H1 (cell line): ENCODE data around the gene ITPRIPL2. TPM values are rescaled to one million over a fixed set of nuclear protein-coding genes. Genes with fewer than 3 reads are reported as not detected.

Experiments used
- CTCF ChIA-PET: fragments of 300-600 bp; sonication (Branson Sonifier 250); formaldehyde crosslinking; loops from one replicate; lab custom pipeline; 2021; ENCODE audit not compliant: partially characterized antibody; lab: Charles Lee
- POLR2A ChIA-PET: fragments of 300-600 bp; sonication (Branson Sonifier 250); formaldehyde crosslinking; loops from one replicate; lab custom pipeline; 2021; ENCODE audit warnings: inconsistent platforms; ENCODE audit not compliant: partially characterized antibody; lab: Charles Lee
- DNase-seq, 2 experiments: peaks; one replicate each; pipeline versions ENCODE4 v3.0.0 to v3.0.0-alpha.2; 2010 to 2022; ENCODE audit warnings: low spot score in 2 of 2, low read depth in 1 of 2, mixed read lengths in 1 of 2
- FAIRE-seq: peaks from 2 replicates; lab custom pipeline; 2011; peaks lifted over from hg19 to GRCh38; lab: Jason Lieb, UNC
- H2AFZ ChIP-seq: 2 replicates; pipeline ENCODE4 v1.8.1; 2012; ENCODE audit warnings: low read length, inconsistent platforms
- H2AK5ac ChIP-seq: 2 replicates; pipeline ENCODE4 v1.6.1; 2013; ENCODE audit warnings: low read depth, low read length
- H2BK120ac ChIP-seq: replicated peaks from 2 replicates; pipeline ENCODE3; 2013; ENCODE audit warnings: low read depth, low read length, inconsistent platforms
- H2BK12ac ChIP-seq: 2 replicates; pipeline ENCODE4 v1.6.1; 2013; ENCODE audit warnings: low read depth, low read length
- H2BK15ac ChIP-seq: 2 replicates; pipeline ENCODE4 v1.6.1; 2013; ENCODE audit warnings: low read length
- H2BK20ac ChIP-seq: 2 replicates; pipeline ENCODE4 v1.6.1; 2013; ENCODE audit warnings: low read length
- H2BK5ac ChIP-seq: 2 replicates; pipeline ENCODE4 v1.6.1; 2013; ENCODE audit warnings: low read depth, low read length
- H3K14ac ChIP-seq: 2 replicates; pipeline ENCODE4 v1.6.1; 2013; ENCODE audit warnings: inconsistent platforms; ENCODE audit not compliant: insufficient read length
- H3K18ac ChIP-seq: 2 replicates; pipeline ENCODE4 v1.6.1; 2013; ENCODE audit warnings: low read length; ENCODE audit errors: extremely low read depth
- H3K23ac ChIP-seq: 2 replicates; pipeline ENCODE4 v1.6.1; 2013; ENCODE audit warnings: inconsistent platforms; ENCODE audit not compliant: insufficient read length
- H3K23me2 ChIP-seq: 2 replicates; pipeline ENCODE4 v1.6.1; 2013; ENCODE audit warnings: low read depth, low read length
- H3K27ac ChIP-seq: 2 replicates; pipeline ENCODE4 v1.6.1; 2011; ENCODE audit warnings: low read depth, low read length, inconsistent platforms
- H3K27me3 ChIP-seq, 4 experiments: replicated peaks in 1 of 4; 1 replicate in 1 of 4; 2 replicates in 3 of 4; pipeline versions ENCODE4 v1.6.1 to v1.8.1; 2011 to 2013; ENCODE audit warnings: low read length in 3 of 4, mild to moderate bottlenecking in 3 of 4, inconsistent platforms in 2 of 4, mixed read lengths in 2 of 4, moderate library complexity in 1 of 4; ENCODE audit not compliant: control insufficient read depth in 3 of 4, insufficient read depth in 3 of 4; ENCODE audit errors: extremely low read depth in 1 of 4
- H3K36me3 ChIP-seq, 4 experiments: 2 replicates each; pipeline versions ENCODE4 v1.6.1 to v1.8.1; 2011 to 2013; ENCODE audit warnings: mild to moderate bottlenecking in 4 of 4, low read length in 3 of 4, moderate library complexity in 2 of 4, control low read depth in 1 of 4, inconsistent platforms in 1 of 4; ENCODE audit not compliant: insufficient read depth in 4 of 4, control insufficient read depth in 2 of 4
- H3K4ac ChIP-seq: replicated peaks from 2 replicates; pipeline ENCODE3; 2013; ENCODE audit warnings: low read length, low read depth, mixed read lengths, inconsistent platforms; ENCODE audit not compliant: insufficient read length
- H3K4me1 ChIP-seq, 4 experiments: replicated peaks in 1 of 4; 1 replicate in 1 of 4; 2 replicates in 3 of 4; pipeline versions ENCODE4 v1.6.1 to v1.8.1; 2011 to 2013; ENCODE audit warnings: low read length in 3 of 4, inconsistent platforms in 2 of 4, mixed read lengths in 1 of 4; ENCODE audit not compliant: insufficient read depth in 4 of 4, control insufficient read depth in 3 of 4
- H3K4me2 ChIP-seq, 2 experiments: 2 replicates each; pipeline versions ENCODE4 v1.6.1 to v1.8.1; 2011 to 2013; ENCODE audit warnings: low read depth in 2 of 2, low read length in 2 of 2, control low read depth in 1 of 2, inconsistent platforms in 1 of 2, mild to moderate bottlenecking in 1 of 2; ENCODE audit not compliant: insufficient read depth in 1 of 2
- H3K4me3 ChIP-seq, 4 experiments: fragments of 200-600, 300-600 bp in 1 of 4; sonication (generic), shearing (Covaris generic), sonication (Bioruptor Twin) in 1 of 4; 2 replicates each; pipeline versions ENCODE4 v1.5.1 to v1.8.1; 2011 to 2016; ENCODE audit warnings: low read length in 4 of 4, low read depth in 3 of 4, control low read depth in 2 of 4, inconsistent platforms in 2 of 4, mild to moderate bottlenecking in 2 of 4, mixed read lengths in 1 of 4, moderate library complexity in 1 of 4; ENCODE audit not compliant: insufficient read depth in 2 of 4; ENCODE audit errors: extremely low read depth in 1 of 4
- H3K56ac ChIP-seq: replicated peaks from 2 replicates; pipeline ENCODE3; 2013; ENCODE audit warnings: low read depth, mild to moderate bottlenecking, mixed read lengths, low read length, inconsistent platforms; ENCODE audit not compliant: insufficient read length
- H3K79me1 ChIP-seq: 2 replicates; pipeline ENCODE4 v1.6.1; 2013; ENCODE audit warnings: low read depth, low read length, control low read depth
- H3K79me2 ChIP-seq, 2 experiments: 2 replicates each; pipeline versions ENCODE4 v1.6.1 to v1.8.1; 2012 to 2013; ENCODE audit warnings: low read length in 2 of 2, mild to moderate bottlenecking in 2 of 2, inconsistent platforms in 1 of 2; ENCODE audit not compliant: insufficient read depth in 2 of 2, control insufficient read depth in 1 of 2
- H3K9ac ChIP-seq, 4 experiments: replicated peaks in 1 of 4; 1 replicate in 1 of 4; 2 replicates in 3 of 4; pipeline versions ENCODE4 v1.6.1 to v1.8.1; 2011 to 2013; ENCODE audit warnings: low read depth in 3 of 4, low read length in 3 of 4, control low read depth in 2 of 4, mild to moderate bottlenecking in 2 of 4, moderate library complexity in 2 of 4, inconsistent platforms in 1 of 4; ENCODE audit errors: extremely low read depth in 1 of 4
- H3K9me3 ChIP-seq, 2 experiments: 2 replicates each; pipeline versions ENCODE4 v1.6.1 to v1.8.1; 2012 to 2013; ENCODE audit warnings: mild to moderate bottlenecking in 2 of 2, moderate library complexity in 2 of 2, control low read depth in 1 of 2, inconsistent platforms in 1 of 2, low read depth in 1 of 2, low read length in 1 of 2, mixed read lengths in 1 of 2; ENCODE audit not compliant: insufficient read depth in 2 of 2
- H4K20me1 ChIP-seq, 2 experiments: replicated peaks in 1 of 2; 2 replicates each; pipeline versions ENCODE3 to v1.8.1; 2011 to 2013; ENCODE audit warnings: inconsistent platforms in 2 of 2, low read length in 2 of 2, mild to moderate bottlenecking in 1 of 2; ENCODE audit not compliant: insufficient read depth in 2 of 2, control insufficient read depth in 1 of 2
- H4K5ac ChIP-seq: 2 replicates; pipeline ENCODE4 v1.6.1; 2013; ENCODE audit warnings: low read length, low read depth, mixed read lengths, inconsistent platforms; ENCODE audit not compliant: insufficient read length
- H4K8ac ChIP-seq: 2 replicates; pipeline ENCODE4 v1.8.0; 2013; ENCODE audit warnings: mild to moderate bottlenecking, moderate library complexity, low read length, inconsistent platforms; ENCODE audit not compliant: insufficient read depth; ENCODE audit errors: extremely low read depth
- H4K91ac ChIP-seq: replicated peaks from 2 replicates; pipeline ENCODE3; 2013; ENCODE audit warnings: low read length, mixed read lengths, inconsistent platforms; ENCODE audit not compliant: insufficient read length
- CBX5 ChIP-seq: fragments of 300-800, 300-1000 bp; sonication (generic); IDR thresholded peaks from 2 replicates; pipeline ENCODE4 v1.7.1; 2016; ENCODE audit warnings: antibody characterized with exemption, low read length, low read depth
- CBX8 ChIP-seq: fragments of 300-800, 300-1000 bp; sonication (generic); IDR thresholded peaks from 2 replicates; pipeline ENCODE4 v1.7.1; 2016; ENCODE audit warnings: low read depth, low read length, borderline replicate concordance
- EGR1 ChIP-seq: IDR thresholded peaks from 2 replicates; pipeline ENCODE4 v1.6.1; 2011; ENCODE audit warnings: low read depth, low read length, borderline replicate concordance
- MAFK ChIP-seq: IDR thresholded peaks from 2 replicates; pipeline ENCODE4 v1.6.1; 2012; ENCODE audit warnings: low read depth, mild to moderate bottlenecking, improper control_type of control experiment, low read length
- PHF8 ChIP-seq: fragments of 200-600 bp; sonication (generic); conservative IDR thresholded peaks from 2 replicates; pipeline ENCODE4 v1.7.1; 2012; ENCODE audit warnings: low read depth, mild to moderate bottlenecking, inconsistent platforms, low read length, moderate library complexity
- RFX5 ChIP-seq: IDR thresholded peaks from 2 replicates; pipeline ENCODE4 v1.6.1; 2011; ENCODE audit warnings: low read depth, low read length, improper control_type of control experiment, borderline replicate concordance
- TBP ChIP-seq: IDR thresholded peaks from 2 replicates; pipeline ENCODE4 v1.6.1; 2011; ENCODE audit warnings: low read depth, low read length, improper control_type of control experiment
- WGBS, 2 experiments: shearing (Covaris generic) in 1 of 2; methylation state at CpG; one replicate each; pipeline versions ENCODE4 v1.1.6 to v1.1.7; 2013 to 2015; ENCODE audit warnings: low lambda C conversion rate in 2 of 2, mixed read lengths in 2 of 2, inconsistent platforms in 1 of 2, low coverage in 1 of 2, missing lambda C conversion rate in 1 of 2; ENCODE audit not compliant: insufficient replicate concordance in 2 of 2, insufficient coverage in 1 of 2, insufficient read length in 1 of 2; ENCODE audit errors: extremely low coverage in 1 of 2, missing lambda C conversion rate in 1 of 2; 5-methylcytosine and 5-hydroxymethylcytosine counted together
- polyA plus RNA-seq, 7 experiments: library from polyadenylated mRNA; depleted of rRNA in 3 of 7; stranded (reverse) in 5 of 7; unstranded in 2 of 7; fragments of >200 nt in 5 of 7; fragments of 200-250 nt in 2 of 7; gene quantifications; 1 replicate in 5 of 7; 2 replicates in 1 of 7; 4 replicates in 1 of 7; pipeline versions ENCODE4 v1.2.1 to v1.2.3, GENCODE V29; 2011 to 2013; ENCODE audit warnings: missing spikeins in 2 of 7, mixed read lengths in 2 of 7
- total RNA-seq: library from RNA; stranded (reverse); fragmentation: NEBNext Ultra II Directional; extraction: Animal tissue kit (Norgen Biotek cat#: 25700); gene quantifications from 2 replicates; pipeline ENCODE4 v1.2.1, GENCODE V29; 2021

Gene ITPRIPL2
- total and polyA plus RNA-seq, 2 of the 8 experiments (the other 6 are each of a cell fraction or from before 2014, with no cell fraction given), result 1.1 to 3.4 TPM

GRCh38 chr16:19073863-19074262 lies 39.9 kb upstream of the ITPRIPL2 start:
- Histone ChIP-seq H2BK15ac (no peak overlapping the region), H2AFZ (no peak overlapping the region), H3K9me3 (no peaks in the 10 kb centered on the region), H3K27me3 (no peaks in the 10 kb centered on the region), H2BK5ac (no peak overlapping the region), H4K20me1 (no peaks in the 10 kb centered on the region), H2AK5ac (no peak overlapping the region), H3K4me1 (no peaks in the 10 kb centered on the region), H3K4ac (no peak overlapping the region), H3K9ac (no peak overlapping the region), H4K5ac (no peak overlapping the region), H2BK120ac (no peak overlapping the region), H3K4me3 (no peak overlapping the region), H3K23ac (no peak overlapping the region), H2BK12ac (no peak overlapping the region), H3K18ac (no peak overlapping the region), H3K23me2 (no peaks in the 10 kb centered on the region), H4K8ac (no peak overlapping the region), H4K91ac (no peak overlapping the region), H3K14ac (no peak overlapping the region), H3K56ac (no peak overlapping the region), H3K79me1 (no peaks in the 10 kb centered on the region), H3K79me2 (peaks cover 0 to 2% of the 10 kb centered on the region in 2 experiments; a peak in 2 of 4 replicates), H3K27ac (no peak overlapping the region), H3K4me2 (no peak overlapping the region), H3K36me3 (peaks cover 3 to 18% (median 4%) of the 10 kb centered on the region in 4 experiments; a peak in 5 of 8 replicates), H2BK20ac (no peak overlapping the region)
- FAIRE-seq (no peak), DNase-seq (no peak)
- 81% methylated on average over 7 of the region's 7 CpGs; no CpG with 5 or more reads in 1 of the 2 experiments for WGBS, 2 experiments
- CTCF ChIA-PET, result interaction anchor here (1.4 to 2.3 kb wide), 2 partner anchors 13 to 90 kb away, joined by 9 read pairs; partner anchors contain the start of gene TMC7
- TF ChIP-seq EGR1 (no peak), CBX8 (no peak), TBP (no peak), RFX5 (no peak), PHF8 (no peak), CBX5 (no peak), MAFK (no peak)
- TF ChIP-seq, all 59 proteins: peak for 0
- POLR2A ChIA-PET, result interaction anchor here (1.2 kb wide), 1 partner anchor 12 kb away, joined by 3 read pairs; no protein-coding TSS in a partner anchor
